Ecto neural progenitor cell (in vitro differentiated cells): ENCODE results near the gene AMMECR1.
"Not testable (repeated sequence)": the region's sequence is repeated elsewhere in the genome, so short reads cannot be mapped to it uniquely, and the experiment has no call there.

Experiments used
- DNase-seq: peaks from one replicate; pipeline ENCODE4 v3.0.0-alpha.2; 2018; ENCODE audit warnings: low spot score

Gene AMMECR1

GRCh38 chrX:110317820-110318663 is at the start of gene AMMECR1:
Gene AMMECR1 (minus strand): TSS chrX:110318085. CDS start chrX:110318071, 14 bp downstream.
- peak; percentile 85 for DNase-seq

- DNase-seq: no peak
These were observed 45.4 kb upstream of the AMMECR1 start for GRCh38 chrX:110363244-110363643.

GRCh38 chrX:110359273-110359672 is 41.4 kb upstream of the AMMECR1 start:
- DNase-seq: no peak

GRCh38 chrX:110358548-110358947 is 40.7 kb upstream of the AMMECR1 start, which contains the start of gene RTL9:
Gene RTL9 (plus strand): TSS chrX:110358848. CDS start chrX:110450618, 91,770 bp downstream.
- DNase-seq: no peak

GRCh38 chrX:110346681-110347080 is 28.8 kb upstream of the AMMECR1 start:
- peak; percentile 43 for DNase-seq

- DNase-seq: no peak
These were observed 23.5 kb upstream of the AMMECR1 start for GRCh38 chrX:110341189-110342035.

- no peak for DNase-seq
These were observed 21.1 kb upstream of the AMMECR1 start for GRCh38 chrX:110338935-110339334.

- not testable (repeated sequence) for DNase-seq
These were observed 15.6 kb upstream of the AMMECR1 start for GRCh38 chrX:110333458-110333857.

- DNase-seq: no peak
These were observed 13.7 kb upstream of the AMMECR1 start for GRCh38 chrX:110331444-110332030.

GRCh38 chrX:110328613-110329012 is 10.7 kb upstream of the AMMECR1 start:
- not testable (repeated sequence) for DNase-seq

GRCh38 chrX:110327336-110327735 is 9.5 kb upstream of the AMMECR1 start:
- DNase-seq: no peak

GRCh38 chrX:110326712-110327111 is 8.8 kb upstream of the AMMECR1 start:
- DNase-seq: no peak

- DNase-seq: no peak
These were observed 4.7 kb upstream of the AMMECR1 start for GRCh38 chrX:110322603-110323002.

- DNase-seq: no peak
These were observed 3.8 kb upstream of the AMMECR1 start for GRCh38 chrX:110321670-110322069.

- no peak for DNase-seq
These were observed 3.2 kb upstream of the AMMECR1 start for GRCh38 chrX:110321081-110321480.

- no peak for DNase-seq
These were observed 2.6 kb upstream of the AMMECR1 start for GRCh38 chrX:110320381-110320987.

- DNase-seq: no peak
These were observed 731 bp upstream of the AMMECR1 start for GRCh38 chrX:110318664-110318968.

GRCh38 chrX:110317061-110317819 is 645 bp downstream of the AMMECR1 start:
- DNase-seq: no peak

- no peak for DNase-seq
These were observed 1.4 kb downstream of the AMMECR1 start for GRCh38 chrX:110316351-110317060.

GRCh38 chrX:110315551-110315950 is 2.3 kb downstream of the AMMECR1 start:
- DNase-seq: no peak
